T-helper 2 cell treated with Interferon-gamma antibody and Interleukin-4, amounts not matched to agents 5 μg/mL and 100 μg/mL, for 36 hours (primary cell): Measurements from ENCODE around the gene ITPR3.

Experiments used
- DNase-seq: peaks from one replicate; pipeline ENCODE4 v3.0.0; 2021; ENCODE audit warnings: low spot score
- H3K27ac Mint-ChIP-seq: one replicate; pipeline ENCODE4 v1.8.0; 2021; ENCODE audit warnings: mild to moderate bottlenecking, mixed read lengths
- H3K27me3 Mint-ChIP-seq: one replicate; pipeline ENCODE4 v1.8.0; 2021; ENCODE audit warnings: low read depth, mixed read lengths
- H3K36me3 Mint-ChIP-seq: one replicate; pipeline ENCODE4 v1.8.0; 2021; ENCODE audit warnings: low read depth, mixed read lengths
- H3K4me1 Mint-ChIP-seq: one replicate; pipeline ENCODE4 v1.8.0; 2021; ENCODE audit warnings: low read depth, mixed read lengths
- H3K4me3 Mint-ChIP-seq: one replicate; pipeline ENCODE4 v1.8.0; 2022; ENCODE audit warnings: mild to moderate bottlenecking, moderate library complexity, mixed read lengths
- H3K9me3 Mint-ChIP-seq: one replicate; pipeline ENCODE4 v1.8.0; 2021; ENCODE audit warnings: mixed read lengths

ITPR3 gene

GRCh38 chr6:33597551-33598322 is 23.4 kb upstream of the ITPR3 start:
- no peak overlapping the region for H3K4me3 Mint-ChIP-seq
- no peak overlapping the region for H3K27ac Mint-ChIP-seq
- H3K36me3 Mint-ChIP-seq, result no peaks in the 10 kb centered on the region
- no peak for DNase-seq
- H3K4me1 Mint-ChIP-seq, result peaks cover 9% of the 10 kb centered on the region
- H3K9me3 Mint-ChIP-seq, result no peaks in the 10 kb centered on the region
- H3K27me3 Mint-ChIP-seq, result no peaks in the 10 kb centered on the region

GRCh38 chr6:33599413-33599938 is 21.6 kb upstream of the ITPR3 start:
- no peak overlapping the region for H3K4me3 Mint-ChIP-seq
- no peak overlapping the region for H3K27ac Mint-ChIP-seq
- no peaks in the 10 kb centered on the region for H3K9me3 Mint-ChIP-seq
- peaks cover 3% of the 10 kb centered on the region for H3K4me1 Mint-ChIP-seq
- no peaks in the 10 kb centered on the region for H3K36me3 Mint-ChIP-seq
- DNase-seq, result no peak
- H3K27me3 Mint-ChIP-seq, result peaks cover 4% of the 10 kb centered on the region

DNA sequence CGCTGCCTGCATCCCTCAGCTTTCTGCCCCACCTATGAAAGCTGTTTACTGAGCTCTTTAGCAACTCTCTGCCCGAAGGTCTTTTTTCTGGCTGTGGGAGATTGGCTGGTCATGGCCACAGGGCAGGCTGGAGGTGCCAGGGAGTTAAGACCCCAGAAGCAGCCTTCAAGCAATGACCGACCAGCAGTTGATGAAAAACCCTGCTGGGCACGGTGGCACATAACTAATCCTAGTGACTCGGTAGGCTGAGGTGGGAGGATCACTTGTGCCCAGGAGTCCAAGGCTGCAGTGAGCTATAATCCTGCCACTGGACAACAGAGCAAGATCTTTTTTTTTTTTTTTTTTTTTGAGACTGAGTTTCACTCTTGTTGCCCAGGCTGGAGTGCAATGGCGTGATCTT is 20.4 kb upstream of the ITPR3 start:
- Mint-ChIP-seq H3K4me3 (no peak overlapping the region), H3K9me3 (no peaks in the 10 kb centered on the region), H3K36me3 (no peaks in the 10 kb centered on the region), H3K27ac (no peak overlapping the region), H3K27me3 (peaks cover 12% of the 10 kb centered on the region), H3K4me1 (peaks cover 3% of the 10 kb centered on the region)
- DNase-seq, result no peak

- no peaks in the 10 kb centered on the region for H3K36me3 Mint-ChIP-seq
- no peak for DNase-seq
- H3K9me3 Mint-ChIP-seq, result no peaks in the 10 kb centered on the region
- H3K27me3 Mint-ChIP-seq, result peaks cover 12% of the 10 kb centered on the region
- H3K27ac Mint-ChIP-seq, result no peak overlapping the region
- no peak overlapping the region for H3K4me3 Mint-ChIP-seq
- no peaks in the 10 kb centered on the region for H3K4me1 Mint-ChIP-seq
Observed at GRCh38 chr6:33602180-33602579, 18.9 kb upstream of the ITPR3 start.

GRCh38 chr6:33604941-33605854 is 15.9 kb upstream of the ITPR3 start:
- Mint-ChIP-seq H3K27me3 (peaks cover 12% of the 10 kb centered on the region), H3K36me3 (no peaks in the 10 kb centered on the region), H3K9me3 (no peaks in the 10 kb centered on the region), H3K4me1 (no peaks in the 10 kb centered on the region), H3K27ac (no peak overlapping the region), H3K4me3 (no peak overlapping the region)
- DNase-seq, result no peak

GRCh38 chr6:33606642-33607041 is 14.5 kb upstream of the ITPR3 start:
- no peak for DNase-seq
- no peak overlapping the region for H3K27ac Mint-ChIP-seq
- no peaks in the 10 kb centered on the region for H3K36me3 Mint-ChIP-seq
- no peak overlapping the region for H3K4me3 Mint-ChIP-seq
- H3K4me1 Mint-ChIP-seq, result no peaks in the 10 kb centered on the region
- no peaks in the 10 kb centered on the region for H3K9me3 Mint-ChIP-seq
- peaks cover 12% of the 10 kb centered on the region for H3K27me3 Mint-ChIP-seq

DNA sequence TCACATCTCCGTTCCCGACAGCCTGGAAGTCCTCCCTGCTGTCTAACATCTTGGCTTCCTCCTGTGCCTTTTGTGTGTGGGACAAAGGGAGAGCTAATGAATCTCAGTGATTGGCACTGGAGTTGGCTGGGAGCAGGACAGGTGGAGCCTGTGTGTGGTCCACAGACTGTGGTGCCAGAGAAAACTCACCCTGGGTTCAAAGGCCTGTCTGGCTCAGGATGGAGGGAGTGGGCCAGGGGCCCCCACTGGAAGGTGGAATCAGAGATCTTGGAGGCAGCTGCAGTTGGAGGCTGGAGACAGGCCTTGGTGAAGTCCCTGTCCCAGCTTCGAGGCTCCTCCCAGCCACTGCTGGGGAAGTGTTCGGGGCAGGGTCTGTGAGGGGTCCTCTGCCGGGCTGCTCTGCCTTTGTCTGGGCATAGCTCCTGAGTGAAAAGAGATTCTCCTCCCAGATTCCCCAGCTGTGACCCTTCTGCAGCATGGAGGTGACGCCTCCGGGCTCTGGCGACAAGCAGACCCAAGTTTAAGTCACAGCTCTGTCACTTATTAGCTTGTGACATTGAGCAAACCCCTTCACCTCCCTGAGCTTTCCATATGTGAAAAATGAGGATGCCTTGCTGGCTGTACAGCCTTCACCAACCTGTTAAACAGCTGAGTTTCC is 13.9 kb upstream of the ITPR3 start:
- H3K9me3 Mint-ChIP-seq, result no peaks in the 10 kb centered on the region
- peaks cover 12% of the 10 kb centered on the region for H3K27me3 Mint-ChIP-seq
- no peak overlapping the region for H3K27ac Mint-ChIP-seq
- DNase-seq, result no peak
- H3K4me3 Mint-ChIP-seq, result no peak overlapping the region
- no peaks in the 10 kb centered on the region for H3K4me1 Mint-ChIP-seq
- H3K36me3 Mint-ChIP-seq, result no peaks in the 10 kb centered on the region

- no peaks in the 10 kb centered on the region for H3K4me1 Mint-ChIP-seq
- no peak overlapping the region for H3K27ac Mint-ChIP-seq
- no peak overlapping the region for H3K4me3 Mint-ChIP-seq
- peak; percentile 16 for DNase-seq
- H3K9me3 Mint-ChIP-seq, result no peaks in the 10 kb centered on the region
- no peaks in the 10 kb centered on the region for H3K36me3 Mint-ChIP-seq
- H3K27me3 Mint-ChIP-seq, result peaks cover 12% of the 10 kb centered on the region
Observed at GRCh38 chr6:33607784-33608161, 13.3 kb upstream of the ITPR3 start.

GRCh38 chr6:33609019-33609418 is 12.1 kb upstream of the ITPR3 start:
- no peak overlapping the region for H3K27ac Mint-ChIP-seq
- H3K36me3 Mint-ChIP-seq, result no peaks in the 10 kb centered on the region
- no peak overlapping the region for H3K4me3 Mint-ChIP-seq
- H3K4me1 Mint-ChIP-seq, result peaks cover 1% of the 10 kb centered on the region
- no peak for DNase-seq
- H3K9me3 Mint-ChIP-seq, result no peaks in the 10 kb centered on the region
- H3K27me3 Mint-ChIP-seq, result peaks cover 8% of the 10 kb centered on the region

- no peak overlapping the region for H3K4me3 Mint-ChIP-seq
- H3K27ac Mint-ChIP-seq, result no peak overlapping the region
- DNase-seq, result no peak
Observed at GRCh38 chr6:33609528-33609927, 11.6 kb upstream of the ITPR3 start.

DNA sequence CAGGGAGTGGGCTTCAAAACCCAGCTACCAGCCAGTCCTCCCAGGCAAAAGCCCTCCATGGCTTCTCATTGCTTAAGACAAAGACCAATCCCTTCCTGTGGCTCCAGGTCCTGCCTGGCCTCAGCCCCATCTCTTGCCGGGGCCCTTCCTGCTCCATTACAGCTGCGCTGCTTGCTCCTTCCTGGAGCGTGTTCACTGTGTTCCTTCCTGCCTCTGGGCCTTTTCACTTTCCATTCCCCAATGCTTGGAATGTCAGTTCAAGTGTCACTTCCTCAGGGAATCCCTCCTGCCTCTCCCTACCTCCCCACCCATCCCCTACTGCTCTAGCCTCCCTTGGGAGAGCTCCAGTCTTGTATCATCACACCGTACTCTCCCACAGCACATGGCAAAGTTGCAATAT is 11.1 kb upstream of the ITPR3 start:
- Mint-ChIP-seq H3K36me3 (no peaks in the 10 kb centered on the region), H3K9me3 (no peaks in the 10 kb centered on the region), H3K27ac (no peak overlapping the region), H3K4me3 (no peak overlapping the region), H3K4me1 (peaks cover 1% of the 10 kb centered on the region), H3K27me3 (peaks cover 4% of the 10 kb centered on the region)
- DNase-seq, result no peak

More at GRCh38 chr6:33609528-33609927, 11.6 kb upstream of the ITPR3 start:
- Mint-ChIP-seq H3K36me3 (no peaks in the 10 kb centered on the region), H3K9me3 (no peaks in the 10 kb centered on the region), H3K27me3 (peaks cover 8% of the 10 kb centered on the region), H3K4me1 (peaks cover 1% of the 10 kb centered on the region)

GRCh38 chr6:33610779-33611732 is 10.1 kb upstream of the ITPR3 start:
- no peak overlapping the region for H3K27ac Mint-ChIP-seq
- H3K4me3 Mint-ChIP-seq, result no peak overlapping the region
- H3K36me3 Mint-ChIP-seq, result no peaks in the 10 kb centered on the region
- H3K9me3 Mint-ChIP-seq, result no peaks in the 10 kb centered on the region
- DNase-seq, result no peak
- H3K4me1 Mint-ChIP-seq, result peaks cover 1% of the 10 kb centered on the region
- H3K27me3 Mint-ChIP-seq, result no peaks in the 10 kb centered on the region

- Mint-ChIP-seq H3K36me3 (no peaks in the 10 kb centered on the region), H3K27ac (no peak overlapping the region), H3K9me3 (no peaks in the 10 kb centered on the region), H3K27me3 (no peaks in the 10 kb centered on the region), H3K4me3 (no peak overlapping the region), H3K4me1 (peaks cover 8% of the 10 kb centered on the region)
- DNase-seq, result no peak
Observed at GRCh38 chr6:33613146-33613794, 7.9 kb upstream of the ITPR3 start.
